Naive thymus-derived CD4-positive, alpha-beta T cell (primary cell): ENCODE measurements around the gene RAPGEF6. TPM values are rescaled to one million over a fixed set of nuclear protein-coding genes. Genes with fewer than 3 reads are reported as not detected.

Experiments
- ATAC-seq: fragments of 150-1000 bp; cut with Tn5 transposase; 2 replicates; pipeline ENCODE4 v1.10.0; 2021; ENCODE audit warnings: mild to moderate bottlenecking, moderate library complexity
- CTCF ChIA-PET: fragments of 350-600 bp; sonication (Branson Sonifier 250); formaldehyde crosslinking; loops from one replicate; lab custom pipeline; 2021; ENCODE audit warnings: antibody characterized with exemption; lab: Charles Lee
- POLR2A ChIA-PET: fragments of 350-600 bp; sonication (Branson Sonifier 250); formaldehyde crosslinking; loops from one replicate; lab custom pipeline; 2021; ENCODE audit warnings: antibody characterized with exemption, inconsistent platforms; lab: Charles Lee
- DNase-seq, 9 donors: peaks; one replicate each; pipeline versions ENCODE4 v3.0.0 to v3.0.0-alpha.2; 2020 to 2022; ENCODE audit warnings: mixed read lengths in 1 of 9
- H3K27ac ChIP-seq: one replicate; pipeline ENCODE4 v1.7.0; 2013; ENCODE audit warnings: mild to moderate bottlenecking, low read depth, low read length, moderate library complexity
- H3K27me3 ChIP-seq, 2 donors: one replicate each; pipeline ENCODE4 v1.7.0; 2013; ENCODE audit warnings: low read length in 2 of 2, mild to moderate bottlenecking in 2 of 2, moderate library complexity in 2 of 2; ENCODE audit not compliant: control insufficient read depth in 2 of 2, insufficient read depth in 2 of 2
- H3K36me3 ChIP-seq, 3 experiments: 1 replicate in 2 of 3; 2 replicates in 1 of 3; pipeline ENCODE4 v1.7.0; 2013; ENCODE audit warnings: low read length in 3 of 3, mild to moderate bottlenecking in 3 of 3, moderate library complexity in 1 of 3; ENCODE audit not compliant: insufficient read depth in 3 of 3, control insufficient read depth in 2 of 3
- H3K4me1 ChIP-seq, 2 donors: one replicate each; pipeline ENCODE4 v1.7.0; 2013; ENCODE audit warnings: low read length in 2 of 2, mild to moderate bottlenecking in 2 of 2, moderate library complexity in 1 of 2; ENCODE audit not compliant: control insufficient read depth in 2 of 2, insufficient read depth in 2 of 2
- H3K4me3 ChIP-seq: 2 replicates; pipeline ENCODE4 v1.7.0; 2013; ENCODE audit warnings: mild to moderate bottlenecking, low read length
- H3K9me3 ChIP-seq, 3 experiments: 1 replicate in 2 of 3; 2 replicates in 1 of 3; pipeline ENCODE4 v1.7.0; 2013; ENCODE audit warnings: low read length in 3 of 3; ENCODE audit not compliant: control insufficient read depth in 2 of 3
- H3K27ac Mint-ChIP-seq, 9 donors: one replicate each; pipeline ENCODE4 v1.8.0; 2020 to 2022; ENCODE audit warnings: mixed read lengths in 9 of 9, mild to moderate bottlenecking in 8 of 9, moderate library complexity in 5 of 9, inconsistent platforms in 2 of 9
- H3K27me3 Mint-ChIP-seq, 5 donors: one replicate each; pipeline ENCODE4 v1.8.0; 2021 to 2022; ENCODE audit warnings: mixed read lengths in 5 of 5, mild to moderate bottlenecking in 1 of 5
- H3K36me3 Mint-ChIP-seq, 5 donors: one replicate each; pipeline ENCODE4 v1.8.0; 2020 to 2022; ENCODE audit warnings: mixed read lengths in 5 of 5, mild to moderate bottlenecking in 3 of 5, inconsistent platforms in 1 of 5
- H3K4me1 Mint-ChIP-seq, 7 donors: one replicate each; pipeline ENCODE4 v1.8.0; 2020 to 2022; ENCODE audit warnings: mixed read lengths in 7 of 7, mild to moderate bottlenecking in 3 of 7, inconsistent platforms in 1 of 7
- H3K4me3 Mint-ChIP-seq, 10 donors: one replicate each; pipeline ENCODE4 v1.8.0; 2020 to 2022; ENCODE audit warnings: mild to moderate bottlenecking in 10 of 10, mixed read lengths in 10 of 10, moderate library complexity in 6 of 10, inconsistent platforms in 2 of 10
- H3K9me3 Mint-ChIP-seq, 11 donors: one replicate each; pipeline ENCODE4 v1.8.0; 2020 to 2022; ENCODE audit warnings: mixed read lengths in 11 of 11, mild to moderate bottlenecking in 4 of 11, inconsistent platforms in 1 of 11, moderate library complexity in 1 of 11
- intact Hi-C, 2 donors: fragments of 100-400 bp; cut with micrococcal nuclease; formaldehyde crosslinking; loops; one replicate each; pipeline ENCODE4 v1.15.1; 2023
- polyA plus RNA-seq, 2 donors: library from polyadenylated mRNA; unstranded; fragments of 300-500 nt; fragmentation: Illumina TruSeq; gene quantifications; one replicate each; pipeline ENCODE4 v1.2.3, GENCODE V29; 2021
- total RNA-seq, 6 experiments: library from RNA in 5 of 6; stranded (reverse) in 5 of 6; gene quantifications; 1 replicate in 5 of 6; 2 replicates in 1 of 6; pipeline ENCODE4 v1.2.3 and lab custom pipeline; 2021 to 2026

The RAPGEF6 gene
- total and polyA plus RNA-seq, 7 experiments from 2014 or later, result 36.7 to 186 (median 90.8) TPM

GRCh38 chr5:131548176-131548575 is 86.9 kb downstream of the RAPGEF6 start:
- H3K9me3 Mint-ChIP-seq, result peaks cover 0 to 2% (median 0%) of the 10 kb centered on the region in 11 donors
- peak in 7 of 9 donors; percentile 60 to 82 (median 68) for DNase-seq

GRCh38 chr5:131545845-131546244 is 89.2 kb downstream of the RAPGEF6 start:
- no peaks in the 10 kb centered on the region for H3K27me3 ChIP-seq
- Mint-ChIP-seq H3K4me1 (peaks cover 39 to 72% (median 67%) of the 10 kb centered on the region in 7 donors), H3K27me3 (no peaks in the 10 kb centered on the region), H3K27ac (peak overlapping the region in 8 of 9 donors; percentile 61 to 97 (median 90)), H3K9me3 (peaks cover 0 to 2% (median 0%) of the 10 kb centered on the region in 11 donors), H3K36me3 (peaks cover 7 to 46% (median 41%) of the 10 kb centered on the region in 5 donors), H3K4me3 (peak overlapping the region; percentile 69 to 100 (median 98))
- ChIA-PET CTCF (no interaction called here), POLR2A (interaction anchor here (0.9 to 11.5 kb wide), 5 partner anchors 9 to 90 kb away, joined by 3 to 144 read pairs (median 4); partner anchors contain the start of gene RAPGEF6)
- H3K4me3 ChIP-seq, result peak overlapping the region; percentile 60
- intact Hi-C loops, result loop anchor here (1.0 to 5.0 kb wide), 2 partner anchors 14 to 251 kb away; partner anchors contain the start of gene FNIP1 (in 1 of the 2)
- DNase-seq (no peak), ATAC-seq (no peak)
- H3K9me3 ChIP-seq, result no peaks in the 10 kb centered on the region
- H3K36me3 ChIP-seq, result peaks cover 0 to 6% (median 0%) of the 10 kb centered on the region in 3 experiments
- H3K27ac ChIP-seq, result peak overlapping the region; percentile 83
- peaks cover 10 to 47% of the 10 kb centered on the region in 2 donors for H3K4me1 ChIP-seq

More at GRCh38 chr5:131548176-131548575, 86.9 kb downstream of the RAPGEF6 start:
- Histone ChIP-seq H3K27me3 (no peaks in the 10 kb centered on the region), H3K4me1 (peaks cover 6 to 44% of the 10 kb centered on the region in 2 donors), H3K27ac (peak overlapping the region; percentile 83), H3K4me3 (peak overlapping the region; percentile 63), H3K36me3 (peaks cover 0 to 6% (median 0%) of the 10 kb centered on the region in 3 experiments), H3K9me3 (no peaks in the 10 kb centered on the region)
- Mint-ChIP-seq H3K4me3 (peak overlapping the region; percentile 93 to 100 (median 98)), H3K27me3 (no peaks in the 10 kb centered on the region), H3K4me1 (peaks cover 28 to 71% (median 58%) of the 10 kb centered on the region in 7 donors), H3K36me3 (peaks cover 7 to 46% (median 30%) of the 10 kb centered on the region in 5 donors), H3K27ac (peak overlapping the region; percentile 92 to 99 (median 97))
- intact Hi-C loops, result loop anchor here (1.0 to 5.0 kb wide), 9 partner anchors 9 to 249 kb away; partner anchors contain the start of genes RAPGEF6 (in 2 of the 2) and FNIP1 (in 1 of the 2)
- CTCF ChIA-PET, result interaction anchor here (1.3 to 1.5 kb wide), 2 partner anchors 16 to 41 kb away, joined by 4 read pairs; no protein-coding TSS in a partner anchor
- POLR2A ChIA-PET, result interaction anchor here (1.3 to 11.5 kb wide), 4 partner anchors 9 to 35 kb away, joined by 4 to 144 read pairs (median 6); no protein-coding TSS in a partner anchor
- ATAC-seq, result peak; percentile 97

- peaks cover 4 to 57% of the 10 kb centered on the region in 2 donors for H3K4me1 ChIP-seq
- CTCF ChIA-PET, result no interaction called here
Measured at GRCh38 chr5:131542723-131543122, 92.3 kb downstream of the RAPGEF6 start.

GRCh38 chr5:131541762-131542161 is 93.3 kb downstream of the RAPGEF6 start:
- Histone ChIP-seq H3K4me3 (no peak overlapping the region), H3K36me3 (no peaks in the 10 kb centered on the region), H3K4me1 (peaks cover 4 to 63% of the 10 kb centered on the region in 2 donors), H3K9me3 (no peaks in the 10 kb centered on the region), H3K27me3 (no peaks in the 10 kb centered on the region), H3K27ac (peak overlapping the region; percentile 49)
- Mint-ChIP-seq H3K36me3 (peaks cover 8 to 50% (median 37%) of the 10 kb centered on the region in 5 donors), H3K4me1 (peaks cover 47 to 87% (median 82%) of the 10 kb centered on the region in 7 donors), H3K27ac (peak overlapping the region in 7 of 9 donors; percentile 3 to 86 (median 66)), H3K9me3 (peaks cover 0 to 2% (median 0%) of the 10 kb centered on the region in 11 donors), H3K27me3 (no peaks in the 10 kb centered on the region), H3K4me3 (peak overlapping the region in 6 of 10 donors; percentile 5 to 98 (median 56))
- CTCF ChIA-PET, result interaction anchor here (1.3 kb wide), 1 partner anchor 20 kb away, joined by 3 read pairs; no protein-coding TSS in a partner anchor
- POLR2A ChIA-PET, result interaction anchor here (1.0 to 11.5 kb wide), 2 partner anchors 11 to 18 kb away, joined by 3 to 144 read pairs; no protein-coding TSS in a partner anchor
- DNase-seq, result no peak
- intact Hi-C loops, result loop anchor here in 1 of 2 donors (1.0 kb wide), 1 partner anchor 9 kb away; no protein-coding TSS in a partner anchor
- ATAC-seq, result no peak

More at GRCh38 chr5:131542723-131543122, 92.3 kb downstream of the RAPGEF6 start:
- peak overlapping the region in 9 of 10 donors; percentile 61 to 98 (median 77) for H3K4me3 Mint-ChIP-seq
- intact Hi-C loops, result no loop called here
- peaks cover 8 to 51% (median 40%) of the 10 kb centered on the region in 5 donors for H3K36me3 Mint-ChIP-seq
- no peaks in the 10 kb centered on the region for H3K27me3 Mint-ChIP-seq
- no peak for DNase-seq
- peaks cover 40 to 78% (median 75%) of the 10 kb centered on the region in 7 donors for H3K4me1 Mint-ChIP-seq
- no peak overlapping the region for H3K4me3 ChIP-seq
- POLR2A ChIA-PET, result interaction anchor here (0.7 to 11.5 kb wide), 2 partner anchors 12 to 263 kb away, joined by 3 to 144 read pairs; no protein-coding TSS in a partner anchor
- peak overlapping the region in 8 of 9 donors; percentile 7 to 89 (median 74) for H3K27ac Mint-ChIP-seq
- peaks cover 0 to 2% (median 0%) of the 10 kb centered on the region in 11 donors for H3K9me3 Mint-ChIP-seq
- no peak for ATAC-seq
- no peaks in the 10 kb centered on the region for H3K27me3 ChIP-seq
- peaks cover 0 to 4% (median 0%) of the 10 kb centered on the region in 3 experiments for H3K36me3 ChIP-seq
- H3K27ac ChIP-seq, result peak overlapping the region; percentile 19
- no peaks in the 10 kb centered on the region for H3K9me3 ChIP-seq

- Mint-ChIP-seq H3K4me3 (peak overlapping the region in 9 of 10 donors; percentile 6 to 98 (median 35)), H3K36me3 (peaks cover 8 to 50% (median 37%) of the 10 kb centered on the region in 5 donors), H3K9me3 (peaks cover 0 to 2% (median 0%) of the 10 kb centered on the region in 11 donors), H3K4me1 (peaks cover 53 to 94% (median 89%) of the 10 kb centered on the region in 7 donors), H3K27ac (peak overlapping the region in 8 of 9 donors; percentile 42 to 86 (median 70)), H3K27me3 (no peaks in the 10 kb centered on the region)
- Histone ChIP-seq H3K4me1 (peaks cover 4 to 64% of the 10 kb centered on the region in 2 donors), H3K27me3 (no peaks in the 10 kb centered on the region), H3K27ac (no peak overlapping the region), H3K4me3 (no peak overlapping the region), H3K9me3 (no peaks in the 10 kb centered on the region), H3K36me3 (no peaks in the 10 kb centered on the region)
- ATAC-seq (no peak), DNase-seq (no peak)
- ChIA-PET POLR2A (interaction anchor here (11.5 kb wide), 1 partner anchor 10 kb away, joined by 144 read pairs; no protein-coding TSS in a partner anchor), CTCF (interaction anchor here (0.6 to 1.3 kb wide), 2 partner anchors 19 to 466 kb away, joined by 3 to 4 read pairs; no protein-coding TSS in a partner anchor)
- intact Hi-C loops, result loop anchor here in 1 of 2 donors (1.0 kb wide), 1 partner anchor 9 kb away; no protein-coding TSS in a partner anchor
Measured at GRCh38 chr5:131541071-131541470, 94.0 kb downstream of the RAPGEF6 start.

GRCh38 chr5:131539251-131539650 is 95.8 kb downstream of the RAPGEF6 start:
- ATAC-seq, result no peak
- ChIA-PET CTCF (no interaction called here), POLR2A (interaction anchor here (0.6 to 1.2 kb wide), 2 partner anchors 10 to 54 kb away, joined by 3 to 6 read pairs; no protein-coding TSS in a partner anchor)
- intact Hi-C loops, result no loop called here
- Histone ChIP-seq H3K4me3 (no peak overlapping the region), H3K27me3 (no peaks in the 10 kb centered on the region), H3K27ac (peak overlapping the region; percentile 50), H3K9me3 (no peaks in the 10 kb centered on the region), H3K4me1 (peaks cover 11 to 70% of the 10 kb centered on the region in 2 donors), H3K36me3 (no peaks in the 10 kb centered on the region)
- H3K4me1 Mint-ChIP-seq, result peaks cover 58 to 100% (median 94%) of the 10 kb centered on the region in 7 donors
- DNase-seq, result no peak
- H3K27ac Mint-ChIP-seq, result peak overlapping the region in 7 of 9 donors; percentile 66 to 90 (median 85)
- H3K4me3 Mint-ChIP-seq, result peak overlapping the region in 9 of 10 donors; percentile 2 to 98 (median 51)
- H3K36me3 Mint-ChIP-seq, result peaks cover 6 to 45% (median 29%) of the 10 kb centered on the region in 5 donors
- H3K9me3 Mint-ChIP-seq, result peaks cover 0 to 2% (median 0%) of the 10 kb centered on the region in 11 donors
- no peaks in the 10 kb centered on the region for H3K27me3 Mint-ChIP-seq
